Esophagus mucosa (tissue), 1 donor: Measurements from ENCODE around the gene TRAF3. TPM values are rescaled to one million over a fixed set of nuclear protein-coding genes. Genes with fewer than 3 reads are reported as not detected.
A peak's percentile ranks its signal among the peaks of the same experiment; 100 is the strongest.
"Not testable (repeated sequence)": the region's sequence is repeated elsewhere in the genome, so short reads cannot be mapped to it uniquely, and the experiment has no call there.

Source experiments
- ATAC-seq: fragments of 200-7000 bp; cut with Tn5 transposase; one replicate; pipeline ENCODE4 v1.9.1; 2020
- total RNA-seq: library from RNA; stranded (reverse); gene quantifications from one replicate; pipeline ENCODE4 v1.2.4, GENCODE V29; 2023
- donor health status: DM: yes; HTN: yes; CAD: no.

Gene TRAF3
- total RNA-seq, 1 donor from 2014 or later = 15.1 TPM

DNA sequence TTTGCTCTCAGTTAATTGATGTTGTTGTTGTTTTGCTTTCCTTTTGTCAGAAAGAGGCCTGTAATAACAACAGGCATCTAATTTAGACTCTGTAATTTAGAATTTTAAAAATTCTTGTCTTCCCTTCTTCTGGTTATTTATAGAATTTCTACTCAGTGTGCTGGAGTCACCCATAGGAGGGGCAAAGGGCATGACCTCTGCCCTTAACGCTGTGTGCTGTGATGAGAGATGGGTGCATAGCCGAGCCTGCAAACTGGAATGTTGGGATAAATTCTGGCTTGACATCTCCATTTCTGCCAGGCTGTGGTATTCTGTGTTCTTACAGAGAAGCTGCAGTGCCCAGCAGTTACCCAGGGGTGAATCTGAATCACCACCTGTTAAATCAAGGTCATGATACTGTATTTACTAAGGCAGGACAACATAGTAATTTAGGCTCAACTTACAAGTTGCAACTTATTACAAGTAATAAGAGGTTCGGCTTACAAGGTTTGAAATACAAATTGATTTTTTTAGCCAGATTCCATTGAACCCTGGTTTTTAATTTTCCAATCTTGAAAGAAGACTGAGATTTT lies 53.3 kb downstream of the TRAF3 start:
- ATAC-seq = no peak

DNA sequence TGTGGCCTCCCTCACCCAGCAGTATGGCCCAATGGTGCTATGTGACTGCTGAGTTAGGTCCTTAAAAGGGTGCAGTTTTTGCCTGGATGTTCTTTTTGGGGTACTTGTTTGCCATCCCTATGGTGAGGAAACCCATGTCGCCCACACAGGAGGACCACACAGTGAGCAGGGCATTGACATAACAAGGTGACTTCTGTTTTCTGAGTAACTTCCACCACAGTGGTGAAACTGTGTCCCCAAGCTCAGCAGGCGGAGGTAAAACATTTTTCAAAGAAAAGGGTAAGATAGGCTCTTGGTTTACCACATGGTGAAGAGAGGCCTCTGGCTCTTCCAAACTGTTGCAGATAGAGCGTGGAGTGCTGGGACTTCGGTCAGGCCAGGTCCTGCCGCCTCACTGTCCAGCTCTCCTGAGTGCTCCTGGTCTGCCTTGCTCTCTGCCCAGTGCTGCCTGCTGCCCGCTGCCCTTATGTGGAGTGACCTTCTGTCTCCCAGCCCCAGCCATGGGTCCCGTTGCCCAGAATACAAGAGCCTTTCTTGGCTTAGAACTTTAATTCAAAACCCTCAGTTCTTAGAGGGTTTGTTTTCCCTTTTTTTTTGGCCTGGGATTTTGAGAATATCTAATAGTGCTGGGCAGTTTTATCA lies 54.0 kb downstream of the TRAF3 start:
- ATAC-seq = no peak

DNA sequence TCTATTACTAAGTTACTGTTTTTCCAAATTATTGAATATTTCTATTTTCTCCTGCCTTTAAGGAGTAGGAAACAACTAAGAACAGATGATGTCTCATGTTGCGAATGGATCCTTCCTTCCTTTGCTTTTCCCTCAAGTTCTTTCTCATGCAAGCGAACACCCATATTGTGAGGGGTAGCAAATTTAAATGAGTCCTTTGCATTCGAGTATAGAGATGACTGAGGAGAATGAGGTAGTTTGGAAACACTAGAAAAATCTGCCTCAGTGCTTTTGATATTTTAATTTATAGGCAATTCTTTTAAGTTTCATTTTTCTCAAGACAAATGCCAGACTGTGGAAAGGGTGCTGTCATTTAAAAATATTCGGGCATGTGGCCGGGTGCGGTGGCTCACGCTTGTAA lies 56.1 kb downstream of the TRAF3 start:
- ATAC-seq = no peak

DNA sequence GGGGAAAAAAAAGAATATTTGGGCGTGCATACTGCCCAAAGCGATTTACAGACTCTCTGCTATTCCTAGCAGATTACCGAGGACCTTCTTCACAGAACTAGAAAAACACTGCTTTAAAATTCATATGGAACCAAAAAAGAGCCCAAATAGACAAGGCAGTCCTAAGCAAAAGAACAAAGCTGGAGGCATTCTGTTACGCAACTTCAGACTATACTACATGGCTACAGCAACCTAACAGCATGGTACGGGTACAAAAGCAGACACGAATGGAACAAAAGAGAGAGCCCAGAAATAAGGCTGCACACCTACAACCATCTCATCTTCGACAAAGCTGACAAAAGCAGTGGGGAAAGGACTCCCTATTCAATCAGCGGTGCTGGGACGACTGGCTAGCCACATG lies 56.7 kb downstream of the TRAF3 start:
- no peak for ATAC-seq

DNA sequence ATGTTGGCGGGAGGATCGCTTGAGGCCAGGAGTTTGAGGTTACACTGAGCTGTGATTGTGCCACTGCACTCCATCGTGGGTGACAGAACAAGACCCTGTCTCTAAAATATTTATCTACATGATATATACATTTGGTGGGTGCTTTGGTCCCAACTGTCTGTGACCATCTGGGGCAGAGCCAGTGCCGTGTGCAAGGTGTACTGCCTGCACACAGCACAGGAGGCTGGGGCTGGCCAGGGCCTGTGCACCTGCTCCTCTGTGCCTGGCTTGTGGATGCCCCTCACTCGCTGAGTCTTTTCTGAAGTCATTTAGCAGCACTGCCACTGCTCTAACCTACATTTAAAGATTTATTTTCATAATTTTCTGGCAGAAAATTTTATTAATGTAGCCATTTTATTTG lies 58.7 kb downstream of the TRAF3 start:
- ATAC-seq = no peak

- not testable (repeated sequence) for ATAC-seq
These were observed 59.9 kb downstream of the TRAF3 start for GRCh38 chr14:102837120-102837519.

DNA sequence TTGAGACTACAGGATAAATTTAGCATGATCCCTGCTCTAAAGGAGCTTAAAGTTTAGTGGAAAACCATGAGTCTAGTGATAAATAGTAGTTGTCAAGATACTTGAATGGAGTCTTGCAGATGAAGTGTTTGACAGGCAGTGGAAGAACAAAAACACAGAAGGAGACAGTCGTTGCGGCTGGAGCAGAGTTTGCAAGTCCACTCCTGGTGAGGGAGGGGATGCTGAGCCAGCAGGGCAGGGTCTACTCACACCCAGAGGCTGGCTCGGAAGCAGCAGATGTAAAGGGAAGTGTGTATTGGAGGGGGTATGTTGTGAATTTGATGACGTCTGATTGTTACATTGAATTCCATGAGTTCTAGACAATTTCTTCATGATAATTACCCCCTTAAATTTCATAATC lies 61.3 kb downstream of the TRAF3 start:
- ATAC-seq = no peak

DNA sequence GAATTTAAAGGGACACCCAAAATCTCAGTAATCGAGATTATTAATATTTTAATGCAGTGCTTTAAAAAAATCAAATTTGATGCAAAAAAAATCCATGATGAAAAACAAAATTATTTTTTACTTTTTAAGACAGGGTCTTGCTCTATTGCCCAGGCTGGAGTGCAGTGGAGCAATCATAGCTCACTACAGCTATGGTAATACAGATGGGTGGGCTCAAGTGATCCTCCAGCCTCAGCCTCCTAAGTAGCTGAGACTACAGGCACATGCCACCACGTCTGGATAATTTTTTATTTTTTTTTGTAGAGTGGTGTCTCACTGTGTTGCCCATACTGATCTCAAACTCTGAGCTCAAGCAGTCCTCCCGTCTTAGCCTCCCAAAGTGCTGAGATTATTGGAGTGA lies 62.9 kb downstream of the TRAF3 start:
- ATAC-seq = no peak

DNA sequence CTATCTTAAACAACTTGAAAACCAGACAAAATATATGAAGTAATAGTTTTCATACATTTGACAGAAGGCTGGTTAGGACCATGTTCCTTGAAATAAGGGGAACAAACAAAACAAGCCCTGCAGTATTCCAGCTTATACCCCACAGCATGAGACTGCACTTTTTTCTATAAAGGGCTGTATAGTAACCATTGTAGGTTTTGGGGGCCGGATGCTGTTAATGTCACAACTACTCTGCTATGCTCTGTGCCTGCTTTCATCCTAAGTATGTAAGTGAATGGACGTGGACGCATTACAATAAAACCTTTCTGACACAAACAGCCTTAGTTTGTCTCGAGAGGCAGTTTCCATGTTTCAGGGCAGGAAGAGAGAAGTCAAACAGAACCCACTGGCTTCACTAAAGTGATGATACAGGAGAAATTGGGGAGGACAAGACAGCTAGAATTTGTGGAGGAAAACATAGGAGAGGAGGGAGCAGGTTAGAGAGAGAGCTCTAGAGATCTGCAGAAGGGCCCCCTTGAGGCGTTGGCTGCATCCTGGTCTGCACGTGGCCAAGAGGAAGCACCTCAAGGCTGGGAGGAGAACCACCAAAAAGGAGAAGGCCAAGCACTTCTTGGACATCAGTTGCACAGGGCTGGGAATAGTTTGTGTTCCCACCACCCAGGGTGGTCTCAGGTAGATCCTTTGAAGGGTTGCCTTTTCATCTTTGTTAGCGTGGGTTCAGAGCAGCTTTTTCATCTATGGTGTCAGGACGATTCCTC lies 63.7 kb downstream of the TRAF3 start:
- no peak for ATAC-seq

DNA sequence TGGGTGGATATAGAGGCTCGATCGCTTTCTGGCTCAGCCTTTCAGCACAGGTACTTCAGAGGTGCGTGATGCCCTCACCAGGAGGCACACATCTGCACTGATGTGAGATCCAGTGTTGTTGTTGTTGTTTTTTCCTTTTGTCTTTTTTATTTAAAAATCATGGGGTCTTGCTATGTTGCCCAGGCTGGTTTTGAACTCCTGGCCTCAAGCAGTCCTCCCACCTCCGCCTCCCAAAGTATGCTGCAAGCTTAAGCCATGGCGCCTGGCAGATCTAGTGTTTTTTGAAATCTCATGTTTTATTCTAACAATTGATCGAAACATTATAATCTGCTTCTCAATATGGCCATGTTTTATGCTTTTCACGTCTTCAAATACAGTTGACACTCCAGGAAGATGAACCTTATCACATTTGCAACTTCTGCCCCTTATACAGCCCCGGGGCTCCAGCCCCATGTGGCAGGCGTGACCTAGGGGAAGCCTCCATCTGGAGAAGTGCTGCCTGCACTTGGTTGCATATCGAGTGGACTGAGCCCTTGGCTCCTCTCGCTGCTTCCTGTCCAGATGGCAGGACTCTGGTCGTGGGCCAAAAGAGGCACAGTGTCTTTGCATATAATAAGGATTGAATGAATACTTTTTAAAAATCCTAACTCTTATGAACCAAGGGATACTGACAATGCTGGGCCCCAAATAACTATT lies 71.7 kb downstream of the TRAF3 start:
- ATAC-seq = no peak

DNA sequence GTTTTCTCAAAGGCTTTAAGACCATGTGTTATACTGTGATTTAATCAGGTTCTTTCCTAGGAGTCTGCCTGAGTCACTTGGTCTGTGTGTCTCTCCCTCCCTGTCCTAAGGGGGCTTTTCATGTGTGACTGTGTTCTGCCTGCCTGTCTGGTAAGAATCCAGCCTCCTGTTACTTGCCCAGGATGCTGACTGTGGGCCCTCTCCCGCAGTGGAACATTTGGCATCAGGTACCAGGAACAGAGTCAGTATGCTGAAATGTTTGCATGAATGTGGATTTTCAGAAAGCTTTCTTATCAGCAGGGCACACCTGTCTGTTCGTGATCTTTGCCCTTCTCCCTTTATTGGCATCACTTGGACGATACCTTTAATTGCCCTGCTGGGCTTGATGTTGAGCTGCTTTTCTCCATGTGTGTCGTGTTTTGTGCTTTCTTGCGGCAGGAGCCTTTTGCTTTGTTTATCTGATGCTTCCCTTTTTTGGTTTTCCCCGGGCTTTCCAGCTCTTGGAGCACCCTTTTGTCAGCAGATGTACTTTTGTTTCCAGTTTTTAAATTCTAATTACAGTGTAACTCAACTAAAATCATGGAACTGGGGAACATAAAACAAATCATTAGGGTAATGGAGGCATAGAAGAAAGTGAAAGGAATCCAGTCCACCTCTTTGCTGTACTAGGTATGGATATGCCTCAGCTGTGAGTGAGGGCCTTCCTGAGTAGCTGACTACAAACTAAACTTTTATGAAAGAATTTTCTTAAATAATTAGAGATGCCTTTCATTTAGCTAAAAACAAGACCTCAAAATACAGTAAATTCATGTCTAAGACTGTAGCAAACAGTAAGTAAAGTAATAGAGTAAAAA lies 72.5 kb downstream of the TRAF3 start:
- ATAC-seq = peak; percentile 15

DNA sequence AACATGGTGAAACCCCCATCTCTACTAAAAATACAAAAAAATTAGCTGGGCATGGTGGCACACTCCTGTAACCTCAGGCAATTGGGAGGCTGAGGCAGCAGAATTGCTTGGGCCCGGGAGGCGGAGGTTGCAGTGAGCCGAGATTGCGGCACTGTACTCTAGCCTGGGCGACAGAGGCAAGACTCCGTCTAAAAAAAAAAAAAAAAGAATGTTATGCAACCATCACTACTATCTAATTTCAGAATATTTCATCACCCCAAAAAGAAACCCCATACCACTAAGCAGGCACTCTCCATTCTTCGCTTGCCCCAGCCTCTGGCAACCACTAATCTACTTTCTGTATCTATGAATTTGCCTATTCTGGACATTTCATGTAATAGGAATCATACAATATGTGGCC lies 76.4 kb downstream of the TRAF3 start:
- no peak for ATAC-seq

DNA sequence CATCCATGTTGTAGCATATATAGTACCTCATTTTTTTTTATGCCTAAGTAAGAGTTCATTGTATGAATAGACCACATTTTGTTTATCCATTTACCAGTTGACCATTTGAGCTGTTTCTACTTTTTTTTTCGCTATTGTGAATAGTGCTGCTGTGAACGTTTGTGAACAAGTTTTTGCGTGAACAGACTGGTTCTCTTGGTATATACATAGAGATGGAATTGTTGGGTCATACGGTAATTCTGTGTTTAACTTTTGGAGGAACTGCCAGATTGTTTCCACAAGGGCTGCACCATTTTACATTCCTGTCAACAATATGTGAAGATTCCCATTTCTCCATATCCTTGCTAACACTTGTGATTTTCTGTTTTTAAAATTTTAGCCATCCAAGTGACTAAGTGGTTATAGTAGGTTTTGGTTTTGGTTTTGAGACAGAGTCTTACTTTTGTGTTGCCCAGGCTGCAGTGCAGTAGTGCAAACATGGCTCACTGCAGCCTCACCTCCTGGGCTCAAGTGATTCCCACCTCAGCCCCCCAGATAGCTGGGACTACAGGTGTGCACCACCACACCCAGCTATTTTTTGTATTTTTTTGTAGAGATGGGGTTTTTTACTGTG lies 76.9 kb downstream of the TRAF3 start:
- ATAC-seq = peak; percentile 29

- no peak for ATAC-seq
These were observed 78.9 kb downstream of the TRAF3 start for GRCh38 chr14:102856179-102856578.

DNA sequence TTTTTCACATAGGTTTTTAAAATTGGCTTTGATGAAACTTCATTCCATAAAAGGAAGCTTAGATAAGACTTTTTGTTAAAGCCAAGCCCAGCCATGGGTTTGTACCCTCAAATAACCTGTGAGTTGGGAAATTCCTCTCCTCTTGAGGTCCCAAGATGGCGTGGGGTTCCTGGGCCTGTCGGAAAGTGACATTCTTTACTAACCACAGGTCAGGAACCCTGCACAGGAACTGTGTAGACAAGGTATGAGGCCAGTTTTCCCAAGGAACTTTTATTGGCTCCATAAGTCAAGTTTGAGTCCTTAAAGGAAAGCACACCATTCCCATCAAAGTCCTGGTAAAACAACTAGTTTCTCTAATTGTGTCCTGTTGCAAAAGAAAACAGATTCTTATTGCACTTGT lies 80.2 kb downstream of the TRAF3 start:
- no peak for ATAC-seq

GRCh38 chr14:102859911-102860310 lies 82.7 kb downstream of the TRAF3 start:
- no peak for ATAC-seq

- peak; percentile 75 for ATAC-seq
These were observed 85.0 kb downstream of the TRAF3 start for GRCh38 chr14:102862154-102862773.

DNA sequence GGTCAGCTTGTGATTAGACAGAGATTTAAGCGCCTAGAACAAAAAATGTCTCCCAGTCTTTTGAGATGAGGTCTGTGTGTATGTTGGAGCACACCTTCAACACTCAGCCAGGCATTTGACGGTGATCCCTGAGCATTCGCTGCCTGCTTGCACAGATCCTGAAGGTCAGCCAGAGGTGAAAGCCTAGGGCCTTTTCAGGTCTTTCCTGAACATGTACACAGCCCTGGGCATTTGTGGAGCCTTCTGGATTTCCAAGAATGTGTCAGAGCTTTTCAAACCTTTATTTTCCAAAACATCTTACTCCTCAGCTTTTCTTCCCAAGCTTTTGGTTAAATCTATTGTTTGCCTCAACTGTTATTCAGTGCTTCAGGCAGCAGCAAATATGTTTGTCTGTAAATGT lies 86.1 kb downstream of the TRAF3 start:
- peak; percentile 86 for ATAC-seq

- ATAC-seq = not testable (repeated sequence)
These were observed 88.7 kb downstream of the TRAF3 start for GRCh38 chr14:102865916-102866315.

- no peak for ATAC-seq
These were observed 89.9 kb downstream of the TRAF3 start for GRCh38 chr14:102866982-102867761.
